NCI-H460 (cell line): ENCODE measurements around the gene SORCS1. TPM values are rescaled to one million over a fixed set of nuclear protein-coding genes. Genes with fewer than 3 reads are reported as not detected.

ENCODE experiments used
- DNase-seq: peaks from one replicate; pipeline ENCODE4 v3.0.0-alpha.2; 2016; ENCODE audit warnings: low read depth; ENCODE audit errors: extremely low read depth
- total RNA-seq: library from RNA; depleted of rRNA; stranded (reverse); fragments of >200 nt; shearing (Covaris generic); gene quantifications from 2 replicates; pipeline ENCODE4 v1.2.3, GENCODE V29; 2014

Gene SORCS1
- total RNA-seq, 1 experiment from 2014 or later = 0.20 TPM

DNA sequence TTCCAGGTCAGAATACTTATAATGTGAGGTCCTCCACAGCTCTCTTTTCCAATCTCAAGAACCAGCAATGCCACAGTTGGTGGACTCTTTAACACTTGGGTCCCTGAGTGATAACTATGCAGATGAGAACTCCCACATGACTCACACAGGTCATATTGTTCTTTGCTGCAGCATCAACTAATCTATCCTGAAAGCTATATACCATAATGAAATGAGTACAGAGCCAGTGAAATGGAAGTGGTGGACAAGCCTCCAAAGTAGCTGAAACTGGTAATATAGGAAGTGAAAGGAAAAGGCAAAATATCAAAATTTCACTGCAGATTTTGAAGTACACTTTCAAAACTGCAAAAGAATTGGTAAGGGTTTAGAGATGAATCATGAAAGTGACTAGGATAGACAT lies 45.6 kb downstream of the SORCS1 start:
- DNase-seq = no peak

DNA sequence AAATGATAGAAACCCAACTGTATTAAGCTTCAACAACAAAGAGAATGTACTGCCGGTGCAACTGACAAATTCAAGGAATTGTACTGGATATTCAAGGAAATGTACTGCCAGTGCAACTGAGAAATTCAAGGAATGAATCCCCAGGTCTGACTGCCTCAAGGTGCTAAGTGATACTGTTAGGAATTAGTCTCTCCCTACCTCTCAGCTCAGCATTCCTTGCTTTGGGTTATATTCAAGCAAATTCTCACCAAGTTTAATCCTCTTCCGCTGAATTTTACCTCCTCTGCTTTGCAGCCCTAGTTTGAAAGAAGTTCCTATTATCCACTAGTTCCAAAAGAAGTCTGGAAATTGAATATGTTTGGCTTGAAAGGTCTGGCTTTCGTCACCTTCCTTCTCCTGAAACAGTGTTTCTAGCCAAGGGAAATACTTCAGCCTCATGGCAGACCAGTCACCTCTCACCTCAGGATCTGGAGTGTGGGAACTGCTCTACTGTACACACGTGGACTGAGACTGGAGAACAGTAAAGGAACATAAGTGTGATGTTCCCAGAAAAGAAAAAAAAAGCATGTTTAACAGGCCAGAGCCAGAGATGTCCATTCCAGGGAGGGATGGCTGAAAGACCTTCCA lies 60.4 kb downstream of the SORCS1 start:
- DNase-seq = no peak

DNA sequence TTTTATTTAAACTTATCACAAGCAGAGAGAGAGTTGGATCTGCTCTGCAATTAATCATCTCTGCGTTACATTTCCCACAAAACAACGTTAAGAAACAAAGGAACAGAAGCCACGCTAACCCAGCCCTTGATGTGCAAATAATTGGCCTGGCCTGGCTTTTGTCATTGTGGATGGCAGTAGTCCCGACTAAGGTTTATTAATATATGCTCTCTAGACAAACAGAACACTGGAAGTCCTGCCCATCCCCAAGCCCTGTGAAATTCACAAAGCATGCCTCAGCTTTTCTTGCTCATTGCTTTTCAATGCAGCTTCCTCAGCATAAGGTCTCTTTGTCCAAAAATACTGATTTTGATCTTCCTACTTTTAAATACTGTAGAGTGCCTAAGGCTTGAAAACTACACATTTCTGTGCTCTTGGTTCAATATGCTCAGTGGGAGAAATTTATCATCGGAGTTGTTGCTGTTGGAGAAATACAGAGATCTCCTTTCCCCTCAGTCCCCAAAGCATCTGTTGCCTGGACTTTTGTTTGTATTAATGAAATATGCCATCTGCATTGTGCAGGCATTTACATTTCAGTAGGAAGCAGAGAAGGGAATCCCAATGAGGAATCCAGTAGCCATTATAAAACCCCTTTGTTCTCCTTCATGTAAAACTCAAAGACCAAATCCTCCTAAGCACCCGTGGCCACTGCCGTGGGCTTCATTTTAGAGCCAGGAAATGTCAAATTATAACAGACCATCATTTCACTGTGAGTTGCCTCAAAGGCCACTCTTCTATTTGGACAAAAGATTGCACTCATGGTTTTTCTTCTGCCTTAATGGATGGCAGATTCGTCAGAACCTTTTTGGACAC lies 61.1 kb downstream of the SORCS1 start:
- no peak for DNase-seq

- no peak for DNase-seq
These were observed 66.2 kb downstream of the SORCS1 start for GRCh38 chr10:107098326-107098725.

DNA sequence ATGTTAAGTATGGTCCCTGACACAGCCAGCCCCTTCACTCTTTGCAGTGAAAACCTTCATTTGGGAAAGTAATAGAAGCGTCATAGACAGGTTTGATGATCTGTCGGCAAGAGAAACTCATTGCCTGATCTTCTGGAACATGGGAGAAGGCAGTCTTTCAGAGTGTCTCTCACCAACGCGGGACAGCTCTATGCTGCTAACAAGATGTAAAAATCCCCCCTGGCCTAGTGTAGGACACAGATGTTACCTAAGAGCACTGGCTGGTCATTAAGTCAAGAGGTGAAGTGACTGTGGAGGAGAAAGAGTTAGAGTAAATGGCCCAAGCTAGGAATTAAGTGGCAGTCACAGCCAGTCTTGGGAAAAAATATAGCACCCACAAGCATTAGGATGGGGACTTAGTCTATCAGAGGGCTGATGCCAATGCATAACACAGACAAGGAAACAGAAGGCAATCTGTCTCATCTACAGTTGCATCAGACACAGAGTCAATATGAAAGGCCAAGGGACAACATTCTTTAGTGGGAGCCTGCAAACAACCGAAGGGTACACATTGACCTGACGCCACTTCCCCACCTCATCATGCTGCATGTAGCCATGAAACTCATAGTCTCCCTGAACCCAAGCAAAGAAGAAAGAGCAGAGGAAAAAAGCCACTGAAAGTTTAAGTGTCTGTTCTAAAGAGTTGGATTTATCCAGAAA lies 69.5 kb downstream of the SORCS1 start:
- DNase-seq = no peak

DNA sequence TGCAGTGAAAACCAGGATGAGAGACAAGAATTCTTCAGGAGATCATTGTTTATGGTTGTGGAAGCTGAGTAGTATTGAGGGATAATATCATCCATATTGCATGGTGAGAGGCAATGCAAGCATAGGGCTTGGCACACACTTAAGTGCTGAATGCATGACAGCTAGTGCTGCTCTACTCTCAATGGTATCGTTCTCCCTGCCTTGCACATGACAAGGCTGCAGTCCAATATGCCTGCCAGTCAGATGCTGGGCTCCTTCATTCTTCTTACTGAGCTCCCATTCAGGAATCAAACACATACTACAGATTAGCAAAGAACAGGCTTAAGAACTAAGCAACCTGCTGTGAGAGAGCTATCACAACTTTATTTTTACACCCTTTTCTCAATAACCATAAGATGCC lies 72.2 kb downstream of the SORCS1 start:
- no peak for DNase-seq

DNA sequence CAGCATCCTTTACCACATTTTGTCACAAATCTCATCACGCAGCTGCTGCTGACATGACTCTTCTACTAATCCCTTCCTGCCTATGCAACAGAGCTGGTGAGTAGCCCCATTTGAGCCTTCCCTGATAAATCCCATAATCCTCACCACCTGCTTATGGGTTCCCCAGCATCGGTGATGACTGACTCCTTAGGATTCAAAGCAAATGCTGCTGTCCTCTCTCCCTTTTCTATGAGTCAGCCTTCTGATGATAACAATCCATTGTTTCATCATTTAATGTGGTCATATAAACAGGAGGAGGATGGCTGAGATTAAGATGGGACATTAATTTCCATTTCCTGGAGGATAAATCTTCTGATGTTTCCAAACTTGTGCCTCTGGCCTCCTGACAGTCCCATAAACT lies 73.4 kb downstream of the SORCS1 start:
- DNase-seq = no peak

- DNase-seq = no peak
These were observed 78.6 kb downstream of the SORCS1 start for GRCh38 chr10:107085665-107086525.

- no peak for DNase-seq
These were observed 81.0 kb downstream of the SORCS1 start for GRCh38 chr10:107083388-107084009.

DNA sequence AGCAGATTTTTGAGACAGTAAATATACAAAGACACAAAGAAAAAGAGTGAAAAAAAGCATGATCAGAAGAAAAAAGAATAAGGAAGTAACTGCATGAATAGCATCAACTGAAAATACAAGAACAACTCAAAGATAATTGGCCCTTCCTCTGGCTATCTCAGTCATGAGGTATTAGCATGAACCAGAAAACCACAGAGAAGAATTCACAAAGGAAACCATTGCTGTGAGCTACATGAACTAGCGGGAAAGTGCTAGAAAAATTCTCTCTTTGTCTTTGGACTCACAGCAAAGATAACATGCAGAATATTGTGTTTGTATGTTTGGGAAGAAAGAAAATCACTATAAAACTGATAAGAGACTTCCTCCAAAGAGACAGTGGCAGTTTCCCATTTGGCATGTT lies 82.9 kb downstream of the SORCS1 start:
- DNase-seq = no peak

GRCh38 chr10:107075117-107075516 lies 89.4 kb downstream of the SORCS1 start:
- peak; percentile 17 for DNase-seq

GRCh38 chr10:107072786-107073185 lies 91.7 kb downstream of the SORCS1 start:
- DNase-seq = no peak

- no peak for DNase-seq
These were observed 92.5 kb downstream of the SORCS1 start for GRCh38 chr10:107072028-107072427.

DNA sequence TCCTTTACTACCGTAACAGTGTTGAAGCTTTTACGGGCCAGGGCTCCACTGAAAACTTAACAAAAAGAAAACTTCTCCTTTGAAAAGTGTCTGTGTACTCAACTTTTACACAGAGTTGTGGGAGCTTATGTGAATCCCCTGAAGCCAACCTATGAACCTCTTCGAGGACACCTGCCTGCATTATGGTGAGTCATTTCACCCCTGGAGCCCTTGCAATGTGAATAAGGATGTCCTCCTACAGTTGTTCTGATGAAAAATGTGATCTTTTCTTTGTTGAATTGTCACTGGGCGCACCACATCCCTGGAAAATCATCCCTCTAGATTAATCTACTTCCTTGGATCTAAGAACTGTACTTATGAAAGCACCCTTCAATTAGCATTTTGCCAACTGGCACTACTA lies 93.2 kb downstream of the SORCS1 start:
- DNase-seq = no peak

GRCh38 chr10:107067843-107068242 lies 96.7 kb downstream of the SORCS1 start:
- DNase-seq = peak; percentile 1

GRCh38 chr10:107064075-107064474 lies 100.4 kb downstream of the SORCS1 start:
- DNase-seq = no peak

GRCh38 chr10:107059872-107060271 lies 104.6 kb downstream of the SORCS1 start:
- no peak for DNase-seq

DNA sequence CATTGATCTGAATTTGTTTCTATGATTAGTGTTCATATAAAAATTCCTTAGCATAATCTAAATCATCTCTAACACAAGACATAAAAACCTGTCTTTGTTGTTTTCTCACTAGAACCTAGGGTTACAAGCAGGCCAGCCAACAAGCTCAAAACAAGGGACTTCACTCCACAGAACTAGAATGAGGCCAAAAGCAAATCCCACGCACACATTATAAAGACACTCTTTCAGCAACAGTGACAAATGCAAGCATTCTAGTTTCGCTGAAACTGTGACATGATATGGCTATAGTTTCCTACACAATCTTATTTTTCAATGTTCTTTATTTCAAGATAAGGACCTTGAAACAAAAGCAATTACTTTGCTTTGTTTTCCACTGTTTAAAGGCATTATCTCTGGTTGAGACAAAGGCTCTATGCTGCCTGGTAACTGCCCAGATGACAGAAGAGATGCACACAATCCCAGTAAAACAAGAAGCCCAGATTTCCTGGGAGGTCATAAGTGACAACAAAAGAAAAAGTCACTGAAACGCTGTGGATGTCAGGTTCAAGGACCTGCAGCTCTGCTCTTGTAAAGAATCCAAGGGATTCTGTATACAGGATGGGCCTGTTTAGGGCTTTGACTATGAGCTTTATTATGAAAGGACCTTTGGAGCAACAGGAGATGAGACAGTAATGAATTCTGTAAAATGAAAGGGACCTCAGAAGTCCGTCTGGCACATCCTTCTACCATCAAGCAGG lies 105.3 kb downstream of the SORCS1 start:
- DNase-seq = no peak

DNA sequence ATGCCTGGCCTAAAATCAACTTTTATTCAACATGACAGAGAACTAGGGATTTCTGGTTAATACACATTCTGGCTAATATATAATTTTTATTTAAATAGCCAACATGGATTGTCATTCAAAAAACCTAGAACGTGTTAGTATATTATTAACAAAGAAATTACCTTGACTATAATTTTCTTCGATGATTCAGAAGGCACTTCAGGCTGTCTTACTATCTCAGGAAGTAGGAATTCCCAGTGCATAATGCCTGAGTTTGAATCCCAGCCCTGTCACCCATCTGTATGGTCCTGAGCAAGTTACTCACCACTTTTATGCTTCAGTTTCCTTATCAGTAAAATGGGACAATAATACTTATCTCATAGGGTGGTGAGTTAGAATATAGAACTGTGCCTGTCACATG lies 106.2 kb downstream of the SORCS1 start:
- DNase-seq = no peak

DNA sequence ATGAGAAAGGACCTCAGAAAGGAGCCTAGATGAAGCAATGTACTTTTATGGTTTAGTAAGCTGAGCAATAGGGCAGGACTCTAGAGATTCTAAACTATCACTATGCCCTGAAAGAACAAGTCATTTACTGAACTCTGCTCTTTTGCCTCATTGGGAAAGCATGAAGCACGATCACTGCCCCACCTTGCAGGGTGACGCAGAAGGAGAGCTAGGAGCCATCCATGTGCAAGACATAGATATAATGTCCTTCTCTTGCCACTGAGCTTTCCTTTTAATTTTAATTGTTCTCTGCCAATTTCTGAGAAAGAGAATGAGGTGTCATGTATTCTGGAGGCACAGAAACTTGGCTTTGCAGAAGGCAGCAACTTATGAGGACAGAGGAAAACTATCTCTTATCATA lies 108.3 kb downstream of the SORCS1 start:
- DNase-seq = no peak
